GM18498 (cell line): Measurements from ENCODE around the gene RIPOR1.
"Not testable (repeated sequence)": the region's sequence is repeated elsewhere in the genome, so short reads cannot be mapped to it uniquely, and the experiment has no call there.

Experiments used
- ATAC-seq: cut with Tn5 transposase; IDR thresholded peaks from one replicate; pipeline ENCODE4 v1.9.1; 2021; ENCODE audit warnings: mild to moderate bottlenecking, moderate library complexity; ENCODE audit not compliant: unreplicated experiment

RIPOR1 gene

DNA sequence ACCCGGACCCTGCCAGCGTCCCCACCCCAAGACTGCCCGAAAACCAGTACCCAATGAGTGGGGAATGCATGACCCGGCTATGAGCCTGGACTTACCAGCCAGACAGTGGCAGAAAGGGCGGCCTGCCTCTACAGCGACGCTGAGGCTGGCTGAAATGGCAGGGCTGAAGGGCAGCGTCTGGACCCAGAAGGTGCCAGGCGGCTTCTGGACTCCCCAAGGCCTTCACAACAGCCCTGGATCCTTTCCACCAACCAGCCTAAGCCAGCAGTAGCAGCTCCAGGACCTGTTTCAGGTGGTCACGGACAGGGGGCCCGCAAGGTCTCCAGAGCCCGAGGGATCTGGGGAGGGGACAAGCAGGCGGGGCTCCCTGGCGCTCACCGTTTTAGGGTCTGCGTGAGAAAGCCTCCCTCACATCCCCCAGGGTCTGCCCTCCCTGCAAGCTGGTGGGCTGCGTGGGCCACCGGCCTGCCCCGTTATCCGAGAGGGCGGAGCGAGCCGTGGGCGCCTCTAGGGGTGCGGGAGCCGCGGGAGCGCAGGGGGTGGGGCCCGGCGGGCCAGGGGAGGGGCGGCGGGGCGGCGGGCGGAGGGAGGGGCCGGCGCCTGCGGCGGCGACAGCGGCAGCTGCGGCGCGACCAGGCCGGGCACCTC is at the start of gene RIPOR1:
TSS of gene RIPOR1 (plus strand) at position 608 of the 648 bp plus-strand sequence. CDS start 9,618 bp downstream, outside the sequence.
- peak; percentile 38 for ATAC-seq

GRCh38 chr16:67480833-67481560 is 47.6 kb upstream of the RIPOR1 start, which contains the start of gene ATP6V0D1:
Gene ATP6V0D1, minus strand, starts transcription at chr16:67481157. Its CDS starts 71 bp downstream, at chr16:67481086.
- peak; percentile 95 for ATAC-seq

DNA sequence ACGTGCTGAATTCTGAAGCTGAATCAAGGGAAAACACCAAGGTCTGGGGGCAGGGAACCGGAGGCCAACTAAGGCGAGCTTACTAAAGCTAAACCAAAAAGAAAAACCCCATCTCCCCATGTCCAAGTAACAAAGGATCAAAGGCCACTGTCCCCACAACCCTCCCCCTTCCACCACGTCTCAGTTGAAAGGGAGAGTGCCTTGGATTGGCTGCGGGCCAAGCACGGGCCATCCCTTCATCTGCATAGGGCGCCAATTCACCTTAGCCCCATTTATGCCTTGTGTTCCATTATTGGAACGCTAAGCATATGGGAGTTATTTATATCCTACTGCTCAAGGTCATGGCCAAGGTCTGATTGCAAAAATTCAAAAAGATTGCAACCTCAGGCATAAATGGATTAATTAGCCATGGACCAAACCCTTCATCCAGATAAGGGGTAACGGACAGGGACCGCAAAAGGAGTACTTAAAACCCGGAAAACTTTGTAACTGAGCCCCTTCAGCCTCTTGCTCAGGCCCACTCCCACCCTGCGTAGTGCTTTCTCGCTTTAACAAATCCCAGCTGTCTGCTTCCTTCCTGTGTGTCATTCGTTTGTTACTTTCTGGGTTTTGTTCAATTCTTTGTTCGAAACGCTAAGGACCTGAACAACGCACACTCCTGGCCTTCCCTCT is 46.9 kb upstream of the RIPOR1 start:
- no peak for ATAC-seq

DNA sequence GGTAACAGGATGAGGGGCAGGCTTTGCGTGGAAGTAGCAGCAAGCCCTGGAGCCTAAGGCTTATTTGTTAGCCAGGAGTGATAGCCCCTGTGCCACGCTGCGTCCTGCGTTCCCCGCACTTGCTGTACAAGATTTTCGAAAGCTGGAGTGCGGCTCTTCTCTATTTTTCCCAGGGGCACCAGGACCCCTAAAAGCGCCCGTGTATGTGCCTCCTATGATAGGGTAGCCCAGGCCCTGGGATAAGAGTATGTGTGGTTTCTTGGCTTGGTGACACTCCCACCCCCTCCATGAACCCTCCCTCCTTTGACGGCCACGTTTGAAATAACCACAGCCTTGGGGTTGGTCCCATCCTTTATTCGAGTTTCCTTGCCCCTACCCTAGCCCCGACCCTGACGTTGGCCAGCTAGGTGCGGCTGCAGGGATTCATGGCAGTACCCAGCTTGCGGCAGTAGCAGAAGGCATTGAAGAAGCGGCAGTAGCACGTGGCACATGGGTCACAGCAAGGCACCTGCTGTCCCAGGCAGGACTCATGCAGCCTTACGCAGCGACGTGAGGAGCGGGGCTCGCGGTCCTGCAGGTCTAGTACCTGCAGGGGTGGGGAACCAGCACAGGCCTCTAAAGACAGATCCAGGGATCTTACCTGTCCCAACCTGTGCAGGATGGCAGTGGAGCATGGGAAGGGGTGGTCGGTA is 46.2 kb upstream of the RIPOR1 start:
- ATAC-seq = no peak

DNA sequence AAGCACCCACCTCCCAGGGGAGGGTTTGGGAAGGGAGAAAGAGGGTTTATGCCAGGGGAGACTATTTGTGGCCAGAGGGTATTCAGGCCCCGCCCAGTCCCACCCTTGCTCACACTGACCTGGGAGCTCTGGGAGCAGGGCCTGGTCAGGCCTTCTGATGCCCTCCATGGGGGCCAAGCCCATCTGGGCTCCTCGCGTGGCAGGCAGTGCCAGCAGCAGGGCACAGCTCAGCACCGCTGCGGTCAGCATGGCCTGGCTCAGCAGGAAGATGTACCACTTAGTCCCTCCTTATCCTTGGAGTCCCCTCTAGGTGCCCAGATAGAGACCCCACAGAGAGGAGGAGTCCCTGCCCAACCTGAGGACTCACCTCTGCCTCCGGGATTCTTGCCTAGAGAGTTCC is 45.5 kb upstream of the RIPOR1 start, which contains the start of gene AGRP:
TSS of gene AGRP (minus strand) at position 398 of the 400 bp plus-strand sequence. CDS start at position 249, 149 bp downstream.
- no peak for ATAC-seq

DNA sequence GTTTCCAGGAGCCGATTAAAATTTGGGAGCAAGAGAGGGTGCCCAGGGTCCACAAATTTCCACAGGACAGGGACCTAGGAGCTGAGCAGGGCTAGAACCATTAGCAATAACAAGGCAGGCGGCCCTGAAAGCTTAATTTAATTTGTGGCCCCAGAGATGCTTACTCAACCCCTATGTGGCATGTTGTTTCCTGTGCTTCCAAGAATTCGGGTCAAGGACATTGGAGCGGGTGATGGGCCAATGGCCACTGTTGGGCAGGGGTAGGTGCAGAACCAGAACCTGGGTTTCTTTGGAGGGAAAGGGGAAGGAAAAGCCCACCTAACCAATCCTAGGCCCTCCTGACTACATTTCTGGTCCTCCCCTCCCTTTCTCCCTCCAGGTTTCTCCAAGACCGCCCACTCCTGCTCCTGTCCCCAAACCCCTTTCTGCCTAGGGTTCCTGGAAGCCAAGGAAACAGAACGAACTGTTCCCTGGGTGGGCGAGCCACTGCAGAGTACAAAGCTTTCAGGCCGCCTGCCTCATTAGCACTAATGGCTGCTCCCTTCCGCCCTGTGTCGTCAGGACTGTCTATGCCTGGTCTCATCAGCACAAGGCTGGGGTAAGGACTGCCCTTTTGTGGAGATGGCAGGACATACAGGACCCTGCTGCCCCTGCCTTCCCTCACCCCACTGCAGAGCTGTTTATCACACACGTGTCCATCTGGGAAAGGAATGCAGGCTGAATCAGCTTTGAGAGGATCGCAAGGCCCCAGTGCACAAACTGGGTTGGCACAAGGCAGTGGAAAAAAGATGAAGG is 44.7 kb upstream of the RIPOR1 start:
- ATAC-seq = no peak

DNA sequence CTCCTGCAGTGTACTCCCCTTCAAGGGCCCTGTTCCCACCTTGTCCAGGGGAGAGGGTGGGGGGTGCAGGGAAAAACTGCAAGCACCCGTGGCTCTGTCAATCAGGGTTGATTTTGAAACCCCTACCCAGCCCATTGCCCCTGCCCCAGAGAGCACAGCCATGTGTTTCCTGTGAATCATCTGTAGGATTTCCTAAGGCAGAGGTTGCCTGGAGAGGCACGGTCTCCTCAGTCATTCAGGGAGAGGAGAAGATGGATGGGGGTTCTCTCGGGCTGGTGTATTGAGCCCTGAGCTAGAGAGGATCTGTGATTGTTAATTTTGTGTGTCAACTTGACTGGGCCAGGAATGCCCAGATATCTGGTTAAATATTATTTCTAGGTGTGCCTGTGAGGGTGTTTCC is 41.8 kb upstream of the RIPOR1 start:
- no peak for ATAC-seq

DNA sequence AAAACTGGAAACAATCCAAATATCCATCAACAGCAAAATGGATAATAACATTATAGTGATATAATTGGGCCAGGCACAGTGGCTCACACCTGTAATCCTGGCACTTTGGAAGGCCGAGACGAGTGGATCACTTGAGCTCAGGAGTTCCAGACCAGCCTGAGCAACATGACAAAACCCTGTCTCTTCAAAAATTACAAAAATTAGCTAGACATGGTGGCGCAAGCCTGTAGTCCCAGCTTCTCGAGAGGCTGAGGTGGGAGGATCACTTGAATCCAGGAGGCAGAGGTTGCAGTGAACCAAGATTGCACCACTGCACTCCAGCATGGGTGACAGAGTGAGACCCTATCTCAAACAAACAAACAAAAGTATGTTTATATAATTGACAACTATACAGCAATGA is 41.1 kb upstream of the RIPOR1 start:
- not testable (repeated sequence) for ATAC-seq

GRCh38 chr16:67489401-67490083 is 39.1 kb upstream of the RIPOR1 start:
- peak; percentile 23 for ATAC-seq

- no peak for ATAC-seq
Measured at GRCh38 chr16:67490335-67491096, 38.1 kb upstream of the RIPOR1 start.

GRCh38 chr16:67499106-67499505 is 29.5 kb upstream of the RIPOR1 start:
- no peak for ATAC-seq

DNA sequence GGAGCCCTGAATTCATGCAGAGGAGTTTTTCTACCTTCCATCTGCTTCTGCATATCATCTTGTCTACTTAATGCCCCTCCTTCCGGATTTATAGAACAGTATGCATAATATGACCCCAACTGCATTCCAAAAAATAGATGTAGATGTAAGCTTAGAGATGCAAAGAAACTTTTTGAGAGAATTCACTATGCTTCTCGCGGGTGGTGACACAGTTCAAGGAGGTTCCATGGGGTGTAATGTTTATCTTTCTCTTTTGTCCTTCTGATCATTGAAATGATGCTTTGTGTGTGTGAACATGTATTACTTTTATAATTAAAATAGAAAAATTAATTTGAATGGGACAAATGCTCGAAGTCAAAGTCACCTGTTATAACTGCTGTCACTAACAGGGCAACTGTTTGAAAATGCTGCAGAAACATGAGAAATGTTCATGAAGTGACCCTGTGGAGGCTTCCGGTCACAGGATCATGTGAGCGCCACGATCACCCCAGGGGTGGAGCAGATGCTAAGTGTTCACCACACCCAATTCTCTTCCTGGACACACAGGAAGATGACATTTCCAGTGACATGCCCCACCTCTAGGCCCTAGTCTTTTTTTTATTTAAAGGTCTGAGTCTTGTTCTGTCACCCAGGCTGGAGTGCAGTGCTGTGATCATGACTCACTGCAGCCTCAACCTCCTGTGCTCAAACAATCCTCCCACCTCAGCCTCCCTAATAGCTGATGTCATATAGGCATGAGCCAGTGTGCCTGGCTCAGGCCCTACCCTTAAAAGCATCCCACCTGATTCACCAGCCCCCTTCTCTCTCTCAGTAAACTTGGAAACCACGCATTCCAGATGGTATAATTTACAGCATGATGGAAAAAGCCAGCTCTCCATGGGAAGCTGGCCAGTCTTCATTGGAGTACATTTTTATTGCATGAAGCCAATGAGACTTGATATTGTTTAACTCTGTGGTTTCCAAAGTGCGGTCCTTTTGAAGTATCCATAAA is 24.3 kb upstream of the RIPOR1 start:
- ATAC-seq = no peak

- ATAC-seq = no peak
Measured at GRCh38 chr16:67506468-67506867, 22.2 kb upstream of the RIPOR1 start.

DNA sequence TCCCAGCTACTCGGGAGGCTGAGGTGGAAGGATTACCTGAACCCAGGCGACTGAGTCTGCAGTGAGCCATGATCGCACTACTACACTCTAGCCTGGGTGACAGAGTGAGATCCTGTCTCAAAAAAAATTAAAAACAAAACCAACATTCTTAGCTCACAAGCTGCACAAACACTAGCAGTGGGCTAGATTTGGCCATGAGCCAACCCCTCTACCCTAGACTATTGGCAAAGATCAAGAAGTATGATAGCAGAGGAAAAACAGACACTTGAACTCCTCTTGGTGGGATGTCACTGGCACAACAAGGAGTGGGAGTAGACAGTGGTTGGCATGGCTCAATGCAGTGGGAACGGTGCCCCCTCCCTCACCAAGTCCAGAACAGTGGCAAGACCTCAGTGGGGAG is 19.6 kb upstream of the RIPOR1 start:
- ATAC-seq = no peak

GRCh38 chr16:67513892-67514291 is 14.7 kb upstream of the RIPOR1 start:
- ATAC-seq = not testable (repeated sequence)

DNA sequence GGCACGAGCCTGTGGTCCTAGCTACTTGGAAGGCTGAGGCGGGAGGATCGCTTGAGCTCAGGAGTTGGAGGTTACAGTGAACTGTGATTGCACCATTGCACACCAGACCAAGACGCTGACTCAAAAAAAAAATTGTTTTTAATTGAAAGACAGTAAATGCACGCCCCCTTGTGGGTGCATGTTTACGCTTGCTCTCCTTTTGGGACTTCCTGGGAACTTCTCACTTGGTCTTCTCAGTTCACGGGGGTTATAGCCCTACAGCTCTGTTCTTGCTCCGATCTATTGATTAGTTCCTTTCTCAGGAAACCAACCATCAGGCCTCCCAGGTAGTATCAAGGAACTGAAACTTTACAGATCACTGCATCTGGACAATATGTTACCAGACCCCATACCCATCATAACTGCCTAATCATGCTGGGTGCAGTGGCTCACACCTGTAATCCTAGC is 14.2 kb upstream of the RIPOR1 start:
- peak; percentile 50 for ATAC-seq

DNA sequence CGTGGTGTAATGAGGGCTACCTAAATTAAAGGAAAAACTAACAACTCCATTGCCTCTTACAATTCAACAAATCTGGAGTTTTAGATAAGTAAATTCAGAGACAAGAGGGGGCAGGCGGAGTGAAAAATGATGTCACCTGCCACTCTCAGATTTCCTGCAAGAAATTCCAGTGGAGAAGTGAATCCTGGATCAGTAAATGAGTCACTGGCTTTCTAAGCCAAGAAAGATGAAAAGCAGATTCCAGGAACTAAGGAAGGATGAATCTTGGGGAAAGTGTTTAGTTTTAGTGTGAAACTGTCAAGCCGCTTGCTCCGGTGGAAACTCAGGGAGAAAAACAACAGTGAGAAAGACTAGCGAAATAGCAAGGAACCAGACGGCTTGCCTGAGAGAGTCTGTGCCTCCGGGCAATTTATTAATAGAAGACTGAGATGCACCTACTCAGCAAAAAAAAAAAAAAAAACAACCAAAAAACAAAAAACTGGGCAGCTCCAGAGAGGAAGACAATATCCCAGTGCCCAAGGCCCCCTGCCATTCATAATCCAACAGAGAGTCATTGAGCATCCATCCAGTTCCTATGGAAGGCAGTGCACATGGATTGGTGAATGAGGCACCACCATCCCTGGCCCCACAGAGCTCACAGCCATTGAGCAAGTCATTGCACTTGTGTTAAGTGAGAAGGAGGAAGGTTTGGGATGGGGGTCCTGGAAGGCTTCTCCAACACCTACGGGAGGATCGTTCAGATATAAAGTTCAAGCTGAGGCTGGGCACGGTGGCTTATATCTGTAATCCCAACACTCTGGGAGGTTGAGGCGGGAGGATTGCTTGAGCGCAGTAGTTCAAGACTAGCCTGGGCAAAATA is 12.1 kb upstream of the RIPOR1 start:
- ATAC-seq = no peak
